Activated T-helper 9 cell treated with anti-CD3 and anti-CD28 coated beads, Interleukin-2, amount 50 U/mL, for 16 hours (primary cell): ENCODE data around the gene KRT5.

Source experiments
- DNase-seq: peaks from one replicate; pipeline ENCODE4 v3.0.0-alpha.2; 2020; ENCODE audit warnings: low read depth

The KRT5 gene

DNA sequence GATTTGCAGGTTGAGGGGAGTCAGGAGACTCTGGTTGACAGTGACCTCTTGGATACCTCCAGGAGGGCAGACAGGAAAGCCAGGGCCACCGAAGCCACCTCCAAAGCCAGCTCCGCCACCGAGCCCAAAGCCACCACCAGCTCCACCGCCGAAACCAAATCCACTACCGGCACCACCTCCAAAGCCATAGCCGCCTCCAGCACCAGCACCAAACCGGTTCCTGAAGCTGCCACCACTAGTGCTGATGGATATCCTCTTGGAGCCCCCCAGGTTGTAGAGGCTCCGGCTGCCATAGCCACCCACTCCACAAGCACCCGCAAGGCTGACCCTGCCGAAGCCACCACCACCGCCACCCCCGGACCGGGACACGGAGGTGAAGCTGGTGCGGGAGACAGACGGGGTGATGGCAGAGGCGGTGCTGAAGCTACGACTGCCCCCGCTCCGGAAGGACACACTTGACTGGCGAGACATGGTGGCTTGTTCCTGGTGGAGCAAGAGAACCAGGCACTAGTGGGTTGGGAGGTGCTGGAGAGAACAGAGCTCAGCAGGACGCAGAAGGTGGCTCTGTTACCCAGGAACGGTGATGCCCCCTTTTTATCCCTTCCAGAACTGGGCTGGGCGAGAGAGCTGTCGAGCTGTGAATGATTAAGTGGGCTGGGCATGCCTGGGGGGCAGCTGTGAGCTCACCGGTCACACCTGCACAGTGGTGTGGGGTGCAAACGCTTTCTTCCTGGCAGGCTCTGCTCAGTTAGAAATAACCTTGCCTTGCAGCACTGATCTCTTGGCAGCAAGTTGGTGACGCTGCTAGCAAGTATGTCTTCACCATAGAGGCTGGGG lies at the start of gene KRT5:
Gene KRT5, minus strand, starts transcription at position 569 of the 837 bp plus-strand sequence. Its CDS starts 98 bp downstream, at position 471.
- DNase-seq, result no peak

DNA sequence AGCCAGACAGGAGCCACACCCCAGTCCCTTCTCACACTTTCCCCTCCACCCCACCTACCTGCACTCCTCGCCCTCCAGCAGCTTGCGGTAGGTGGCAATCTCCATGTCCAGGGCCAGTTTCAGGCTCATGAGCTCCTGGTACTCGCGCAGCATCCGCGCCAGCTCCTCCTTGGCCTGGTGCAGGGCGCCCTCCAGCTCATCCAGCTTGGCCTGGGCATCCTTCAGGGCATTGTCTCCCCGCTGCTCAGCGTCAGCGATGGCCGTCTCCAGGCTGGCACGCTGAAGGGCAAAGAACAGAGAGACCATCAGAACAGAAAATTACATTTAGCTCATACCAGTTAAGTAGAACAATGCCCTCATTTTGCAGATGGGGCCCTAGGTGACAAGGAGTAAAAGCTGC lies 47.9 kb upstream of the KRT5 start:
- DNase-seq, result no peak

DNA sequence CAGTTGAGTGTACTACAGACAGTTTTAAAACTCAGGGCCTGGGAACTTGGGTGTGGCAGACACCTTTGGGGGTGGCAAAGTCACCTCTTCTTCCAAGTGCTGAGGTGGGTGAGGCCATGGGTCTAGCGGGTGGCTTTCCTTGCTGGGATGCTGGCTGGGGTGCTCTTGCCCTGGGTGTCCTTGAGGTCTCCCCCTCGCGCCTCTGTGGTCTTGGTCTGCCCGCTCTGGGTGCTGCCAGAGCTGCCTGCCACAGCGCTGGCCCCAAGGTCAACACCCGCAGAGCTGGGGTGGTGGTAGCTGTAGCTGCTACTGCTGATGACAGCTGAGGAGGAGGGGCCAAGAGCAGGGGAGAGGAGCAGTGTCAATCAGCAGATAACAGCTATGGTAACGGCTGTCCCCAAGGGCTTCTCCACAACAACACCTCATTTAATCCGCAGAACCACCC lies 46.7 kb upstream of the KRT5 start:
- no peak for DNase-seq

DNA sequence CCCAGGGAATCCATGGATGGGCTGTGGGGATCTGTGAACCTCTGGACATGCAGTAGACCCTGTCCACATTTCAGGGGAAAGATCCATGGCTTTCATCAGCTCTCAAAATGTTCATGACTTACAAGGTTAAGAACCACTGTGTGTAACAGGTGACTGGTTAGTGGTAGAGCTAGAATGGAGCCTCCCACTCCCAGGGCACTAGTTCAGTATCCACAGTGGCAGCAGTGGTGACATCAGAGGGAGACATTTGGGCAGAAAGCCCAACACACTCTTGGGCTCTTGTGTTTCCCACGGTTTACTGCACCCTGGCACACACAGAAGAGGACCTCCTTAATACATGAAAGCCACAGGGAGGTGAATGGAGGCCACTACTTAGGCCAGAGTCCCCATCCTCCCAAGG lies 44.4 kb upstream of the KRT5 start:
- no peak for DNase-seq

DNA sequence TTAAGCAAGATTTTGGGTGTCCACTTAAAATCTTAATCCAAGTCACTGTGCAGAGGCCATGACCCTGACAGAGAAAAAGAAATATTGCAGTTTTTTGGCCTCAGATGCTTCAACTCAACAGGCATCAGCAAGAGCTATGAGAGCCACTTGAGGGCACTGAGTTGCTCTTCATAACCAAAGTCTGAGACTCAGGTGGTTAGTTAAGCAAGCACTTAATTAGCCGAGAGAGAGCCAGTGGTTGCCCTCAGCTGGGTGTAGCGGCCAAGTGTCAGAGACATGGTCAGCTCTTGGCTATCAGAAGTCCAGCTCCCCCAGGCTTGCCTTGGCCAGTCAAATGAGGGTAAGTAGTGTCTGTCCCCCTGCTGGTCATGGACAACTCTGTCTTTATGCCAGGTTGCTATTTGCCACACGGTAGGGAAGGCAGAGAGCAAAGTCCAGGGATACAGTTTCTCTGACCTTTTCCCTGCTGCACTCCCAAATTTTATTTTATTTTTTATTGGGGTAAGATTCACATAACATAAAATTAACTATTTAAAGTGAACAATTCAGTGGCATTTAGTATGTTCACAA lies 41.8 kb upstream of the KRT5 start:
- DNase-seq, result no peak

DNA sequence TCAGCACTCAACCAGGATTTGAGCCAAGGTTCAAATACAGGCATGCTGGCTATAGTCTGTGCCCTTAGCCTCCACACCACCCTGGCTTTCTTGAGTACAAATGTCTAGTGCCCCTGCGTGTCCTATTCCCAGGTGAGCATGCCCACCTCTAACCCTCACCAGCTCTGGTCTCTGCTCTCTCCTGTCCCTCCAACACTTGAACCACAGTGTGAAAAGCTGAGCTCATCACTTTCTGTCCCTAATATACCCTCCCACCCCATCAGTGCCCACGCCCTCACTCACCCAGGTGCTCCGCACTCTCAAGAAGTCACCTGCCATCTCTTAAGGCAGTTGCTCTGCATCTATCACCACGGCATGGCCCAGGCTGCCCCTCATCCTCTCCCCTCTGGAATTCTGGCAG lies 39.8 kb upstream of the KRT5 start:
- no peak for DNase-seq

DNA sequence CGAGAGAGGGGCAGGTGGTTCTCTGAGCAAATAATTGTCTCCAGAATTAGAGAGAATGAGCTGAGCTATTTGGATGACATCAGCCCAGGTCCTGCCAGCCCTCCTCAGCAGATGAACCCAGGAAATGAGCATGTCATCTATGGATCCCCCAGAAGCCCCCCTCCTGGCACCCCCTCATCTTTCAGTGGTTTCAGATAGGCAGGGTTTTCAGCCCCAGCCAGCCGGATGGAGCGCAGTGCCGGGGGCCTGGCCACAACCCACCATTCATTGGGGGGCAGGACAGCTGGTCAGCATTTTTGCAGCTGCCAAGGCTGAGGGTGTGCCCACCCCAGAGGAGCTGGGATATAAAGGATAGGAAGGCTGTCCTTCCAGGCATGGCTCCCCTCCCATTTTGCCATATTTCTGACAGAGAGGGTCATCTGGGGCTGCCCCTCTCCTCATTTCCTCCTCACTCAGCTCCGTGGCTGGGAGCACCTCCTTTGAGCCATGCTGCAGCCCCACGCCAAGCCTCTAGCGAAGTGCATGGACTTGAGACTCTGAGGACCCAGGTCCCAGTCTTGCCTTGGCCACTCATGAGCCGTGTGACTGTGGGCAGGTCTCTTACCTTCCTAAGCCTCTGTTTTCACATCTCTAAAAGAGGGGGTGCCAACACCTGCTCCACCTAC lies 38.7 kb upstream of the KRT5 start:
- DNase-seq, result no peak

DNA sequence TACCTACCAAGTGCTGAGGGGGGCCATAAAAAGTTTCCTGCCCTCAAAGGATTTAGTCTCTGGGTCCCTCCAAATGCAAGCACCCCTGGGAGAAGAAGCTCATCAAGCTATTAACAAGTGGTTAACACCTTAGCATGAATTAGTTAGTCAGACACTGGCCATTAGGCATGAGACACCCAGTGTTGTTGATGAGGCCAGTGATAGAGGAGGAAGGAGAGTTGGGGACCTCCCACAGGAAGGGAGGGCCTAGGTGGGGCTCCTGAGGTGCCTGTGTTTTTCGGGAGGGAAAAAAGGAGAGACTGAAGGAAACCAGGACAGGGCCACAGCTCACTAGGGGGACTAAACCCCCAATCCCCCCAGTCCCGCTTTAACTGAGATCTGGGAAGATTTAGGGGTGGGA lies 37.3 kb upstream of the KRT5 start:
- no peak for DNase-seq

DNA sequence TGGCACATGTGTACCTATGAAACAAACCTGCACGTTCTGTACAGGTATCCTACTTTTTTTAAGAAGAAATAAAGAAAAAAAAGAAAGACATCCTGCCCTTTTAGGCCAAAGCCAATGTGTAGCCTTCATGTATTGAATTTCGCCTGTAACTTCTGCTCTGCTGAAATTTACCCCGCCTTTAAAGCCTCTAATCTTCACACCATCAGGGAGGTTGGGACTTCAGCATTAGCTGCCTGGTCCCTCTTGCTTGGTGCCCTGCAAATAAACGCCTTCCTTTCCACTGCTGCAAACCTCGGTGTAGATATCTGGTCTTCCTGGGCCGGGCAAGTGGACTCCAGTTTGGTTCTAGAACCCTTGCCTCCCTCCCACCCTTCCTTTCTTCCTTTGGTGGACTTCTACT lies 35.4 kb upstream of the KRT5 start:
- no peak for DNase-seq

DNA sequence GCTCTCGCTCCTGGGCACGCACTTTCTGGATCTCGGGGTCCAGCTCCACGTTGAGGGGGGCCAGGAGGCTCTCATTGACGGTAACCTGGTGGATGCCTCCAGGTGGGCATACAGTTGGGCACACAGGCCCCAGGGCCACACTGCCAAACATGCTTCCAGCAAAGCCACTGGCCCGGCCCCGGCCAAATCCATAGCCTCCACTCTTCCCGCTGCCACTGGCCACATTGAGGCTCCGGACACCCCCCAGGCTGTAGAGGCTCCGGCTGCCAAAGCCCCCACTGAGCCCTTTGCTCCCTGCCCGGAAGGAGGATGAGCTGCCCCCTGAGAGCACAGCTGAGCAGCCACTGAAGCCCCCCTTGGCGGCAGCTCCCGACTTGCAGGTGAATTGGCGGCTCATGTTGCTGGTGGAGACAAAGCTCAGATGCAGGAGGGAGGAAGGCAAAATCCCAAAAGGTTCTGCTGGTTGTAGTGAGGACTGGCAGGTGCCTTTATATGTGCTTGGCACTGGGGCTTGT lies 32.5 kb upstream of the KRT5 start, which contains the start of gene KRT71:
Gene KRT71, minus strand, starts transcription at position 465 of the 515 bp plus-strand sequence. Its CDS starts 68 bp downstream, at position 397.
- DNase-seq, result no peak

DNA sequence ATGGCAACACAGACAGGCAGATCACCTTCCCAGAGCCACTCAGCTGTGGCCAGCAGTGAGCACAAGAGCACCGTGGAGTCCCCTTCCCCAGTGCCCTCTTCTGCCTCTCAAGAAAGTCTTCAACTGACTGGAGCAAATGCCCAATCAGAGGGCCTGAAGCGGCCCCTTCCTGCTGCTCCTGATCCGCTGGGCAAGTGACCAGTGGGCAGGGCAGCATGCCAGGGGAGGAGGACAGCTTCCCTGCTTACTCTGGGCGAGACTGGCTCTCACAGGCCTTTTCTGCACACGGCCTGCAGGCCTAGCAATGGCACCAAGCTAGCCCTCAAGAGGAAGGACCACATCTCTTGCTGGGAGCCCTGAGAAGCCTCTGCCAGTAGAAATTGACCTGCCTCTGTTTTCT lies 31.9 kb upstream of the KRT5 start:
- no peak for DNase-seq

DNA sequence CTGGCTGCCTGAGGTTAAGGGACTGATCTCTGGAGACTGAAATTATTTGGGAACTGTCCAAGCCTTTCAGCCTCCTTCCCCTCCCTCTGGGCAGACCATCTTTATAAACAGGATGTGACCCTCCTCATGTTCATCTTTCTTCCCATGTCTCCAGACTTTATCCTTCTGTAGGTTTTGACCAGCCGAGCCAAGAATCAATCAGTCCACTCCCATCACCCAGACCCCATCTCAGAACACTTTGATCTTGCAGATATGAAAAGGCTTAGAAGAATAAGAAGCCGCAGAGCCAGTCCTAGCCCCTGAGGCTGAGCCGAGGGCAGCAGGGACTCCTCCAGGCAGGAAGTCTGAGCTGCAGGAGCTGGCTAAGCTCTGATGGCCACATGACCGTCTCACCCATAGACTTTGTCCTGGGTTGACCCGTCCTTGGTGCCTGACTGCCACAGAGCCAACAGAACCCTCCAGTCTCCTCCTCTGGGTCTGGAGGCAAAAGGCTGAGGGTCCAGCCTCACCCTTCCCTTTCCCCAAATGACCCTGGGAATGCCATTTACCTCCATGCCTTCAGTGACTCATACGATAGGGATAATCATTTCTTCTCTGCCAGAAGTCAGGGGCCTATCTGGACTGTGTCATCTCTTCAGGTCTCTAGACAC lies 31.1 kb upstream of the KRT5 start:
- no peak for DNase-seq

DNA sequence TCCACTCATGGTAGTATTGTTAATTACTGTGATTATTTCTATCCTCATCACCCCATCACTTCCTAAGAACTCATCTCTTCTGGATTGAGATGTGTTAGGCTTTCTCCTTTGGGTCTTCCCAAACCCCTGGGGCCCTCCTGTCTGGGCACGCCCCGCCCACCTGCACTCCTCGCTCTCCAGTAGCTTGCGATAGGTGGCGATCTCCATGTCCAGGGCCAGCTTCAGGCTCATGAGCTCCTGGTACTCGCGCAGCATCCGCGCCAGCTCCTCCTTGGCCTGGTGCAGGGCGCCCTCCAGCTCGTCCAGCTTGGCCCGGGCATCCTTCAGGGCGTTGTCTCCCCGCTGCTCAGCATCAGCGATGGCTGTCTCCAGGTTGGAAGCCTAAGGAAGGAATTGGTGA lies 25.9 kb upstream of the KRT5 start:
- DNase-seq, result no peak

DNA sequence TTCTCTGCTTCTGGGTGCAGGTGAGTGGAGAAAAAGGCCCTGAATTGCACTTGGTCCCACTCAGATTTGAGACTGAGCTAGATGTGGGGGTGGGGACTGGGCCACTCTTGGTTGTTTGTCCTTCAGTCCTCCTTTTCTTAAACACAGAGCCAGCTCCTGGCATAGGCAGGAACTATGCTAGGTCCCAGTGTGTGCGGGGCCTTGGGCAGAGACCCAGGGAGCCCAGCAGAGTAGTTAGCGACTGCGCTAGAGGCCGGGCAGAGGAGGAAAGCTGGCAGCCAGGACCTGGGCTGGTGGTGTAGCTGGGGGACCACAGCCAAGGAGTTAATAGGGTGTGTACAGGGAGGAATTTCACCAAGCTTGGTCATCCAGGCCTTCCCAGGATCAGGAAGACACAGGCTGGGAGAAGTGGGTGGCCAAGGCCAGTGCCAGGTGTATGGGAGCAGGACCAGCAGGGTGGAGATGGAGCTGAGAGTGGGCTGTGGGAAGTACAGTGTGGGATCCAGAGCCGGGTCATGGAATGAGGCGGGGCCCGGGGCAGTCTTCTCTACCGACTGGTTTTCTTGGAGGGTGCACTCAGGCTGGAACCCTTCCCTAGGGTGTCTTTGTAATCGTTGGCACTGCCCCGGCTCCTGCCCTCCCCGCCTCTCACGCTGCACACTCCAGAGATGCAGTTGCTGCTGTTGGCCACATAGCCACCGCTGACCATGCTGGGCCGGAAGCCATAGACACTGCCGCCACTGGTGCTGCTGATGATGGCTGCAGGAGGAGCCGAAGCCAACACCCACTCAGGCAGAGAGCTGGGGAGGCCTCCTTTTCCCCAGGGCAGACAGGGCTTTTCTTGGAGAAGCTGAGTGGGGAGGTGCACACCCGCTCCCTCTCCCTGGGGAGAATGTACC lies 24.0 kb upstream of the KRT5 start:
- DNase-seq, result no peak

DNA sequence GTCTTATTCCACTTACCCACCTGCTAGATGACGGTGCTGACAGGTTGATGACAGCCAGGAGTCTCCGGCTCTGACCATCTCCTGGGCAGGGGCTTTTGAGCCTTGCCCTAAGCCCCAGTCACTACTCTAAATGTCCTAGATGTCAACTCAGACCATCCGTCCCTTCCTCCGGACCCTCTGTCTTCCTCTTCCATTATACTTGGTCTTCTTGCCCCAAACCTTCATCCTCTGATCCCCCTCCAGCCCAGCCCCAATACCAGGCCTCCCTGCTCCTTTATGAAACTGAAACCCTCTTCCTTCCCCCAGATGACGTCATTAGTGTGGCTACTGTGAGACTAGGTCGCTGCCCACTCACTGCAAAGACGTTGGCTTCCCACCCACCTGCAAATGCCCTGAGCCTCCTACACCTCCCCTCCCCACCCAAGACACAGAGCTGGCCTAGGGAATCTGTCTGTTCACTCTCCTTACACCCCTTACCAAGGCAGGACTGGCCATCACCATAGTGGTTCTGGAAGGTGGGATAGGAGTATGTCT lies 22.7 kb upstream of the KRT5 start:
- no peak for DNase-seq

DNA sequence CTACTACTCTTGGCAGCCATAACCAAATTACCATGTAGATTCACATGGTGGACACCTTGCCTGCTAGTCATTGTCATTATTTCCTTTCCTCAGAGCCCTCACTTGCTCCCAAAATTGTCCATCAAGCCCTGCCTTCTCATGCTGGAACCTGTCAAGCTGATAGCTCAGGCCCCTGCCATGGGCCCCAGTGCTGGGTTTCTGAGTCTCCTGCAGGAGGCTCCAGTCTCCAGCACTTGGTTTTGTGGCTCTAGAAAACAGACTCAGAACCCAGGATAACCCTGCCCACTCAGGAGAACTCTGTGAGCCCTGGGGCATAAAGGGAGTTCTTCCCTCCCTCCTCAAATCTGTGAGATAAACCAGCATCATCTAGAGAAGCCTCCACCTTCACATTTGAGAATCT lies 22.0 kb upstream of the KRT5 start:
- no peak for DNase-seq

DNA sequence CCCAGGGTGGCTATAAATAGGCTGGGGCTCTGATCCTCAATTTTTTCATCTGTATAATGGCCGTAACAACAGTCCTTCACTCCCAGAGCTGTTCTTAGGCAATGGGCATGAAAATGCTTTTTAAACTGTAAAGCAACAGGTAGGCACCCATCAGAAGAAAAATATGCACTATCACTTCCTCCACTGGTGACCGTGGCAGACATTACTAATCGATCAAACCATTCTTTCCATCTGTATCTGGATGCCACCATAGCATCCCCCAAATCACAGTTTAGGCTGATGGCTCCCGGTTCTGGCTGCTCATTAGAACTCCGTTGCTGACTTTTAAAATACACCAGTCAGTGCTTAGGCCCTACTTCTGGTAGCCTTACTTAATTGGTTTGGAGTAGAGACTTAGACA lies 21.5 kb upstream of the KRT5 start:
- DNase-seq, result no peak

DNA sequence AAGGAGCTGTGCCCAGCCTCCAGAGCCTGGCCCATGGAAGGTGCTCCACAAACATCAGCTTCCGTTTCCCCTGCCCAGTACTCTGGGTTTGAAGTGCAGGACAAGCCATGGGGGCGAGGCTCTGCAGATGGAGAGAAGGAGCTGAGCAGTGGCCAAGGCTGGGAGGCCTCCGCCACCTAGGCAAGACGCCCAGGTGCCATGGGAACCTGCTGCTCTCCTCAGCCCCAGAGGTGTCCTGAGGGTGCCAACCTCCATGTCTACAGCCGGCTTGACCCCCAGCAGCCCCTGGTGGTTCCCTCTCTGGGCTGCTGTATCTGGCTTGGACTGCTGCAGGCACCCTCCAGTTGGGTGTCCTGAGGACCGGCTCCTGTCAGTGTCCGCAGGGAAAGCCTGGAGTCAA lies 20.3 kb upstream of the KRT5 start:
- DNase-seq, result no peak

DNA sequence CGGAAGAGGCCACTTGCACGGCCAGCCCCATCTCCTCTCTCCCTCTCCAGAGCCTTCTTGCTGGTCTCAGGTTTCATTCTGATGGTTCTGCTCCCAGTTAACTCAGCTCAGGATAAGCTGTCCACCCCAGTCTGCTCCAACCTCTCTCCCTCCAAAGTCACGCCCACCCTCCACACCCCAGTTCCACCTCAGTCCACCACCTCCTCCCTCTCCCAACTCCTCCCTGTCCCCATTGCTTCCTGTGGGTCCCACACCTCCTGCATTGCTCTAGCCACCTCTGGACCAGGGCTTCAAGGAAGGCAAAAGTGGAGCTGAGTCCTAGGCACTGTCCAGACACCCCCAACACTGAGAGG lies 19.6 kb upstream of the KRT5 start:
- DNase-seq, result no peak

DNA sequence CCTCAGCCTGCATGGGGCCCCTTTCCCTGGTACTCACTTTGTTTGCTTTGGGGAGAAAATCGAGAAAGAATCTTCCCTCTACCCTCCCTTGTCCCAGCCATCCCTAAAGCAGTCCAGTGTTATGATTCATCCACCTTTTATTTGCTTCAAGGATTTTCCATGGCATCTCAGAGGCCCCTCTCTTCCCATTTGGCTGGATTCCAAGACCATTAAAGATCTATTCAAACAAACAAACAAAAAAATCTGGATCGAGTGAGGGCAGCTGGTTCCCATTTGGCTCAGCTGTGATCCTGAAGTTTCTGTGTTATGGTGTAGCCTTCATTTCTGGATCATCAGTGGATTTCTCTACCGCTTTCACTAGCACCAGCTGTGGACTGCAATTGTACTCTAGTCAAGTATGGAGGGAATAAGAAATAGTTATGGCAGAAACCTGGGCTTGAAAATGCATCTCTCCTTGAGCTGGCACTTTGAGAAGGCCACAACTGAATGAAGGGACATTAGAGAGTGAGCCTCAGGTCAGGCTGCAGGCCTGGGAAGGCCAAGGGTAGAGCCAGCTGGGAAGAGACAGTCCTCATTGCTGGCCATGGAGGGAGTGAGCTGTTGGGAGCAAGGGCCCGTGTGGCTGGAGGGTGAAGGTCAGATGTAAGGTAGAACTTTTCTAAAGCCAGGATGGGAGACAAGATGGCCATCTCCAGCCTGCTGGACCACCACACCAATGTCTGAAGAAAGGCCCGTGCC lies 19.1 kb upstream of the KRT5 start:
- DNase-seq, result no peak

DNA sequence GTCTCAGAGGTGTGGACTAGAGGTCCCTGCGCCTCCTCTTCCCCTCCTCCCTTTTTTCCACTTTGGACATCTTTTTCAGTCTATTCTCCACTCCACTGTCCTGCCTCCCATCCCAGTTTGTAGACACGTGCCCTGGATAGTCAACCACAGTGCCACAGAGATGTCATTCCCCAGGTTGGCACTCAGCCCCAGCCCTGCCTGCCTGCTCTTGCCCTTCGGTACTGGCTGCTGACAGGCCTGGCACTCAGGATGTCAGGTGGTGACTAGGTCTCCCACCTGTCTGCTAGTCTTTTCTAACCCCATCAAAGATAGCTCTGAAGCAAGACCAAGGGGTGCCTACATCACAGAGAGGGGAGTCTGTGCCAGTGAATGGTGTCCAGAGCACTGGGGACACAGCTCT lies 16.9 kb upstream of the KRT5 start:
- DNase-seq, result no peak
